Heart left ventricle (tissue), 16 donors: ENCODE data around the gene DCLK1. TPM values are rescaled to one million over a fixed set of nuclear protein-coding genes. Genes with fewer than 3 reads are reported as not detected.

Experiments used
- ATAC-seq, 4 donors: fragments of 200-7000 bp; cut with Tn5 transposase; one replicate each; pipeline ENCODE4 v1.9.1; 2020 to 2022; ENCODE audit warnings: moderate library complexity in 4 of 4, mild to moderate bottlenecking in 3 of 4, moderate number of reproducible peaks in 1 of 4
- DNase-seq, 5 donors: peaks; one replicate each; pipeline ENCODE4 v3.0.0-alpha.2; 2020
- H3K27ac ChIP-seq, 12 donors: fragments of 200-600 bp; sonication (generic) in 4 of 12; one replicate each; pipeline versions ENCODE4 v1.5.0 to v1.8.0; 2016 to 2022; ENCODE audit warnings: mild to moderate bottlenecking in 2 of 12
- H3K27me3 ChIP-seq, 9 donors: fragments of 200-600 bp; sonication (generic) in 2 of 9; one replicate each; pipeline versions ENCODE4 v1.5.1 to v1.8.0; 2016 to 2022; ENCODE audit warnings: mild to moderate bottlenecking in 3 of 9
- H3K36me3 ChIP-seq, 9 donors: fragments of 200-600 bp; sonication (generic) in 2 of 9; one replicate each; pipeline versions ENCODE4 v1.5.0 to v1.8.0; 2018 to 2022; ENCODE audit warnings: mild to moderate bottlenecking in 2 of 9
- H3K4me1 ChIP-seq, 12 donors: fragments of 200-600 bp; sonication (generic) in 4 of 12; one replicate each; pipeline versions ENCODE4 v1.5.0 to v1.8.0; 2016 to 2022; ENCODE audit warnings: mild to moderate bottlenecking in 3 of 12
- H3K4me3 ChIP-seq, 12 donors: fragments of 200-600 bp; sonication (generic) in 4 of 12; one replicate each; pipeline versions ENCODE4 v1.5.0 to v1.8.0; 2017 to 2022; ENCODE audit warnings: mild to moderate bottlenecking in 9 of 12, moderate library complexity in 4 of 12
- H3K9me3 ChIP-seq, 12 donors: fragments of 200-600 bp; sonication (generic) in 4 of 12; one replicate each; pipeline versions ENCODE4 v1.5.0 to v1.8.0; 2016 to 2022; ENCODE audit warnings: mild to moderate bottlenecking in 1 of 12
- POLR2A ChIP-seq, 2 donors: fragments of 450-650 bp; IDR thresholded peaks; one replicate each; pipeline ENCODE4 v1.6.1; 2017; ENCODE audit warnings: antibody characterized with exemption in 2 of 2, mild to moderate bottlenecking in 2 of 2, moderate library complexity in 2 of 2
- WGBS, 4 donors: extraction: QIAGEN DNeasy Blood & Tissue Kit in 2 of 4; methylation state at CpG; one replicate each; pipeline versions ENCODE4 v1.1.5 to v1.1.7; 2013 to 2018; 5-methylcytosine and 5-hydroxymethylcytosine counted together
- intact Hi-C, 10 donors: fragments of 100-400 bp; cut with DNase I; formaldehyde crosslinking; loops; one replicate each; pipeline versions ENCODE4 v1.11.1 to v1.14.2; 2022
- polyA plus RNA-seq, 2 donors: library from polyadenylated mRNA; stranded (reverse); fragments of 200-250 nt; gene quantifications; one replicate each; pipeline ENCODE4 v1.2.3, GENCODE V29; 2013
- total RNA-seq, 9 donors: library from RNA; depleted of rRNA in 2 of 9; stranded (reverse); fragments of >200 nt in 2 of 9; fragmentation: NEBNext Ultra II Directional in 3 of 9; extraction: Animal tissue kit (Norgen Biotek cat#: 25700) in 3 of 9; gene quantifications; one replicate each; pipeline versions ENCODE4 v1.1.0 to v1.2.4, GENCODE V29; 2016 to 2023
- TF ChIP-seq, protein P1 (sequence below), 12 donors: fragments of 200-600 bp; sonication (generic) in 4 of 12; IDR thresholded peaks; one replicate each; pipeline versions ENCODE4 v1.5.0 to v1.8.0; 2018 to 2022; ENCODE audit warnings: antibody characterized with exemption in 12 of 12, mild to moderate bottlenecking in 5 of 12
- donor health status: ischemic (EF 13 %, LVEDD 7.1; RV severe dilation, severe dysfunction).
- donor health status: healthy with polysubstance abuse.
- donor health status: DM: no; HTN: yes; CAD: no.
- donor health status: DM: no; HTN: no; CAD: no.
- donor health status: ischemic (EF 25% LVEDD 6.9; RV normal size, moderate dysfunction).
- donor health status: ischemic (EF 25% LVEDD 5.7; RV mildly dilated, moderate dysfunction).
- donor health status: healthy.
- donor health status: DM: yes; HTN: yes; CAD: no.
- donor health status: ischemic (EF 35%, LVEDD 5.7; RV mildly dilated, moderate dysfunction).
- donor health status: nonischemic (EF 11% LVEDD 7.7; RV severe dilation, severe dysfunction).
- donor health status: DM: yes; HTN: yes; CAD: no.
- donor health status: PGD.
- donor health status: ischemic (EF 29% LVEDD 5.4; RV normal size, mild dysfunction).
- donor health status: nonischemic (EF 23%, LVEDD 6.1; RV moderate dilation, normal function).

The DCLK1 gene
- total and polyA plus RNA-seq, 11 donors: 3.4 to 15.9 (median 11.2) TPM

DNA sequence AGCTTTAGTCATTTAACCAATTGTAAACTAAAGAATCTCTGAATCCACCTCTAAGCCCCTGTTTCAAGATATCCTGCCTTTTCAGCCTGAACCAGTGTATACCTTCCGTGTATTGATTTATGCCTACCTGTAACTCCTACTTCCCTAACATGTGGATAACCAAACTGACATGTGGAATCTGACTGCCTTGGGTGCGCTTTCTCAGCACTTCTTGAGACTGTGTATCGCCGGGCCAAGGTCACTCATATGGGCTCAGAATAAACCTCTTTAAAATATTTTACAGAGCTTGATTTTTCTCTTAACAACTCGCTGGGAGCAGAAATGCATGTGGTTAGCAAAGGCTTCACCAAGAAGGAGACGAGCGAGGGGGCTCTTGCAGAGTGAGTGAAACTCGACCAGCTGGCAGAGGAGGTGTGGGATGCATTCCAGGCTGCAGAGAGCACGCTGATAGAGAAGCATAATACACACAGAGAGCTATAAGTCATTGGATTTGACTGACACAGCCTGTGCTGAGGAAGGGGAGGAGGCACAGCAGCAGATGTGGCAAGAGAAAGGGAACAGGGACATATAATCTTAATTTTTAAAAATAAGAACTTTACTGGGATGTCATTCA is 386.5 kb downstream of the DCLK1 start:
- Histone ChIP-seq H3K4me1 (peaks cover 0 to 15% (median 0%) of the 10 kb centered on the region in 12 donors), H3K9me3 (peaks cover 0 to 3% (median 0%) of the 10 kb centered on the region in 12 donors), H3K36me3 (no peaks in the 10 kb centered on the region), H3K4me3 (no peak overlapping the region), H3K27me3 (no peaks in the 10 kb centered on the region), H3K27ac (no peak overlapping the region)
- intact Hi-C loops: loop anchor here in 1 of 10 donors (5.0 kb wide), 1 partner anchor 33 kb away; no protein-coding TSS in a partner anchor
- ATAC-seq (peak in 3 of 4 donors; percentile 62 to 84 (median 71)), DNase-seq (no peak)
- TF ChIP-seq, protein P1, sequence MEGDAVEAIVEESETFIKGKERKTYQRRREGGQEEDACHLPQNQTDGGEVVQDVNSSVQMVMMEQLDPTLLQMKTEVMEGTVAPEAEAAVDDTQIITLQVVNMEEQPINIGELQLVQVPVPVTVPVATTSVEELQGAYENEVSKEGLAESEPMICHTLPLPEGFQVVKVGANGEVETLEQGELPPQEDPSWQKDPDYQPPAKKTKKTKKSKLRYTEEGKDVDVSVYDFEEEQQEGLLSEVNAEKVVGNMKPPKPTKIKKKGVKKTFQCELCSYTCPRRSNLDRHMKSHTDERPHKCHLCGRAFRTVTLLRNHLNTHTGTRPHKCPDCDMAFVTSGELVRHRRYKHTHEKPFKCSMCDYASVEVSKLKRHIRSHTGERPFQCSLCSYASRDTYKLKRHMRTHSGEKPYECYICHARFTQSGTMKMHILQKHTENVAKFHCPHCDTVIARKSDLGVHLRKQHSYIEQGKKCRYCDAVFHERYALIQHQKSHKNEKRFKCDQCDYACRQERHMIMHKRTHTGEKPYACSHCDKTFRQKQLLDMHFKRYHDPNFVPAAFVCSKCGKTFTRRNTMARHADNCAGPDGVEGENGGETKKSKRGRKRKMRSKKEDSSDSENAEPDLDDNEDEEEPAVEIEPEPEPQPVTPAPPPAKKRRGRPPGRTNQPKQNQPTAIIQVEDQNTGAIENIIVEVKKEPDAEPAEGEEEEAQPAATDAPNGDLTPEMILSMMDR (IDR thresholded peaks at IDR 0.05): no peak
- no peak for TF ChIP-seq POLR2A (IDR thresholded peaks at IDR 0.05)
- 42 to 53% (median 50%) methylated on average over 9 of the region's 9 CpGs for WGBS, 4 donors

DNA sequence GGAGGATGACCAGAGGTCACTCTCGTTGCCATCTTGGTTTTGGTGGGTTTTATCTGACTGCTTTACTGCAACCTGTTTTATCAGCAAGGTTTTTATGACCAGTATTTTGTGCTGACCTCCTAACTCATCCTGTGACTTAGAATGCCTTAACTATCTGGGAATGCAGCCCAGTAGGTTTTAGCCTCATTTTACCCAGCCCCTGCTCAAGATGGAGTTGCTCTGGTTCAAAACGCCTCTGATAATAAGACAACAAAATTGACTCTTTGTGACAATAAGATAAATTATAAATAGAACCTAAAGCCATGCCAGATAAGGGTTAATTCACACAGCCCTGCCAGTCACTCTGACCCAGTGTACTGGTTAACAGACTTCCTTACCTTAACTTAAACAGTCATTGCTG is 387.0 kb downstream of the DCLK1 start:
- intact Hi-C loops: loop anchor here in 1 of 10 donors (5.0 kb wide), 1 partner anchor 33 kb away; no protein-coding TSS in a partner anchor
- H3K27ac ChIP-seq: no peak overlapping the region
- H3K4me1 ChIP-seq: peaks cover 0 to 15% (median 0%) of the 10 kb centered on the region in 12 donors
- no peaks in the 10 kb centered on the region for H3K36me3 ChIP-seq
- ATAC-seq: no peak
- H3K27me3 ChIP-seq: no peaks in the 10 kb centered on the region
- TF ChIP-seq POLR2A (IDR thresholded peaks at IDR 0.05): no peak
- TF ChIP-seq, protein P1 (IDR thresholded peaks at IDR 0.05): no peak
- H3K9me3 ChIP-seq: no peaks in the 10 kb centered on the region
- WGBS, 4 donors: 51 to 64% (median 59%) methylated on average over 2 of the region's 2 CpGs
- no peak overlapping the region for H3K4me3 ChIP-seq
- no peak for DNase-seq

DNA sequence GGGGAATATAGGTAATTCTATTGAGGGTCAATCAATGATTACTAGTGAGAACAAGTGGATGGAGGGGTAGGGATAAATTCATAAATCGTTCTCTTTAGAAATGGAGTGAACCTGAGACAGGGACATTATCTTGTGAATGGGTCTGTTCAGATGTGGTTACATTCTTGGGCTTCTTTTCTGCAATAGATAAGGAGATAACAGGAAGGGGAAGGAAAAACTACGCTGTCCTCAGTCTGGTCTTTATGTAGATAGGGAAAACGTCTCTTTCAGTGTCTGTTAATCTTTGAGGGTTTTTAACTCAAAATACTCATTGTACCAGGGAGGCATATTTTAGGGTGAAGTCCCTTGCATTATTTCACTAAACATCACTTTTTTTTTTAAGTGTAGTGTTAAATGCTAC is 388.0 kb downstream of the DCLK1 start:
- WGBS, 4 donors: 58 to 77% (median 67%) methylated on average over 3 of the region's 3 CpGs
- ATAC-seq (no peak), DNase-seq (no peak)
- TF ChIP-seq, protein P1 (IDR thresholded peaks at IDR 0.05): no peak
- no peak for TF ChIP-seq POLR2A (IDR thresholded peaks at IDR 0.05)
- no peak overlapping the region for H3K27ac ChIP-seq
- intact Hi-C loops: loop anchor here in 1 of 10 donors (5.0 kb wide), 1 partner anchor 34 kb away; no protein-coding TSS in a partner anchor
- H3K36me3 ChIP-seq: no peaks in the 10 kb centered on the region
- H3K27me3 ChIP-seq: no peaks in the 10 kb centered on the region
- no peak overlapping the region for H3K4me3 ChIP-seq
- H3K9me3 ChIP-seq: no peaks in the 10 kb centered on the region
- peaks cover 0 to 15% (median 0%) of the 10 kb centered on the region in 12 donors for H3K4me1 ChIP-seq

DNA sequence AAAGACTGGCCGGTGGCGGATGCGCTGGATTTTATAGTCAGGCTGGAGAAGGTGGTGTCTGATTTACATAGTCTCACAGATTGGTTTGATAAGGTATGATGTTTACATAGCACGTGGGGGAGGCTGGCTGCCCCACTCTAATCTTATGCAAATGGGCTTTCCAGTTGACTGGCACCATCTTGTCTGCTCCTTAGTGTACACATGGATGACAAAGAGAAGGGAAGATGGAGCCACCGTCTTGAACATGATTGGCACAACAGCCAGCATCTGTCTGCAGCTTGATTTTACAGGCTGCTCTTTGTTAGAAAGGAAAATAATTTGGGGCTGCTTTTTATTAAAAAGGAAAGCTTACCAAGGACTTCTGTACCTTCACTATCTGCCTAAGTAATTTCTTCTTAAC is 389.5 kb downstream of the DCLK1 start:
- no peak for ATAC-seq
- intact Hi-C loops: loop anchor here in 1 of 10 donors (5.0 kb wide), 1 partner anchor 36 kb away; no protein-coding TSS in a partner anchor
- WGBS, 4 donors: 80 to 84% (median 83%) methylated on average over 5 of the region's 5 CpGs

More for the DNA sequence above, 389.5 kb downstream of the DCLK1 start:
- H3K27me3 ChIP-seq: no peaks in the 10 kb centered on the region
- no peaks in the 10 kb centered on the region for H3K9me3 ChIP-seq
- peaks cover 0 to 15% (median 0%) of the 10 kb centered on the region in 12 donors for H3K4me1 ChIP-seq
- no peak for TF ChIP-seq POLR2A (IDR thresholded peaks at IDR 0.05)
- TF ChIP-seq, protein P1 (IDR thresholded peaks at IDR 0.05): no peak
- no peaks in the 10 kb centered on the region for H3K36me3 ChIP-seq
- no peak overlapping the region for H3K27ac ChIP-seq
- no peak overlapping the region for H3K4me3 ChIP-seq
- DNase-seq: no peak
